Endothelial cell of umbilical vein (primary cell): ENCODE measurements around the gene ZNF800. TPM values are rescaled to one million over a fixed set of nuclear protein-coding genes. Genes with fewer than 3 reads are reported as not detected.

Experiments used
- BruUV-seq: library from RNA; stranded (reverse); fragments of 400-500 nt; replicated peaks from 2 replicates; lab custom pipeline; 2021; lab: Mats Ljungman, UMichigan
- CTCF ChIA-PET: fragments of 300-600, 350-600 bp; sonication (Branson Sonifier 250); formaldehyde crosslinking; loops from one replicate; lab custom pipeline; 2021; ENCODE audit warnings: antibody characterized with exemption, inconsistent platforms; lab: Charles Lee
- POLR2A ChIA-PET: fragments of 300-600, 350-600 bp; sonication (Branson Sonifier 250); formaldehyde crosslinking; loops from one replicate; lab custom pipeline; 2021; ENCODE audit warnings: antibody characterized with exemption, inconsistent platforms; lab: Charles Lee
- DNase-seq: peaks from one replicate; pipeline ENCODE4 v3.0.0-alpha.2; 2011; ENCODE audit warnings: low read depth, low spot score
- FAIRE-seq: peaks from 2 replicates; lab custom pipeline; 2011; peaks lifted over from hg19 to GRCh38; lab: Jason Lieb, UNC
- H2AFZ ChIP-seq: 2 replicates; pipeline ENCODE4 v1.6.0; 2012; ENCODE audit warnings: low read depth, low read length, control low read depth, inconsistent platforms
- H3K27ac ChIP-seq: 2 replicates; pipeline ENCODE4 v1.5.1; 2011; ENCODE audit warnings: low read depth, mild to moderate bottlenecking, control low read depth, low read length, moderate library complexity; ENCODE audit not compliant: insufficient read depth
- H3K27me3 ChIP-seq, 2 experiments: 2 replicates each; pipeline versions ENCODE4 v1.6.0 to v1.6.1; 2011; ENCODE audit warnings: low read length in 2 of 2, mixed read lengths in 1 of 2; ENCODE audit not compliant: control insufficient read depth in 2 of 2, insufficient read depth in 2 of 2
- H3K36me3 ChIP-seq, 2 experiments: 2 replicates in 1 of 2; 3 replicates in 1 of 2; pipeline ENCODE4 v1.5.1; 2011; ENCODE audit warnings: low read length in 2 of 2, mild to moderate bottlenecking in 1 of 2, moderate library complexity in 1 of 2; ENCODE audit not compliant: control insufficient read depth in 2 of 2, insufficient read depth in 2 of 2; ENCODE audit errors: extremely low read depth in 1 of 2
- H3K4me1 ChIP-seq: 3 replicates; pipeline ENCODE4 v1.5.1; 2011; ENCODE audit warnings: mild to moderate bottlenecking, low read length; ENCODE audit not compliant: control insufficient read depth, insufficient read depth; ENCODE audit errors: extremely low read depth
- H3K4me2 ChIP-seq: 2 replicates; pipeline ENCODE4 v1.6.1; 2011; ENCODE audit warnings: low read length, control low read depth, mixed read lengths; ENCODE audit not compliant: insufficient read depth
- H3K4me3 ChIP-seq, 3 experiments: fragments of 200-600 bp in 1 of 3; sonication (generic), shearing (Covaris generic) in 1 of 3; replicated peaks in 1 of 3; 2 replicates each; pipeline ENCODE4 v1.5.1; 2011 to 2016; ENCODE audit warnings: control low read depth in 3 of 3, low read length in 3 of 3, mild to moderate bottlenecking in 2 of 3, inconsistent platforms in 1 of 3, low read depth in 1 of 3, moderate library complexity in 1 of 3; ENCODE audit not compliant: insufficient read depth in 1 of 3
- H3K79me2 ChIP-seq: 2 replicates; pipeline ENCODE4 v1.6.0; 2012; ENCODE audit warnings: low read length, inconsistent platforms; ENCODE audit not compliant: control insufficient read depth, insufficient read depth
- H3K9ac ChIP-seq: replicated peaks from 2 replicates; pipeline ENCODE3; 2011; ENCODE audit warnings: low read length, control low read depth; ENCODE audit not compliant: insufficient read depth; ENCODE audit errors: extremely low read depth
- H3K9me1 ChIP-seq: replicated peaks from 3 replicates; pipeline ENCODE4 v1.6.0; 2011; ENCODE audit warnings: mild to moderate bottlenecking, low read length; ENCODE audit not compliant: control insufficient read depth, insufficient read depth; ENCODE audit errors: extremely low read depth
- H3K9me3 ChIP-seq: replicated peaks from 2 replicates; pipeline ENCODE4 v1.5.1; 2012; ENCODE audit warnings: low read length, inconsistent platforms; ENCODE audit not compliant: control insufficient read depth, insufficient read depth
- H4K20me1 ChIP-seq: replicated peaks from 2 replicates; pipeline ENCODE3; 2011; ENCODE audit warnings: mild to moderate bottlenecking, low read length; ENCODE audit not compliant: control insufficient read depth, insufficient read depth; ENCODE audit errors: extremely low read depth
- EZH2 ChIP-seq: IDR thresholded peaks from 2 replicates; pipeline ENCODE4 v1.6.1; 2012; ENCODE audit warnings: borderline replicate concordance, low read depth, mild to moderate bottlenecking, moderate library complexity, low read length, inconsistent platforms; ENCODE audit not compliant: severe bottlenecking
- FOS ChIP-seq: IDR thresholded peaks from 2 replicates; pipeline ENCODE4 v1.6.1; 2011; ENCODE audit warnings: mild to moderate bottlenecking, low read length, moderate library complexity, borderline replicate concordance; ENCODE audit not compliant: insufficient read depth
- GATA2 ChIP-seq: IDR thresholded peaks from 2 replicates; pipeline ENCODE4 v1.7.0; 2011; ENCODE audit warnings: low read depth, mild to moderate bottlenecking, moderate library complexity, mixed read lengths, low read length; ENCODE audit not compliant: insufficient read length, insufficient read depth
- JUN ChIP-seq: IDR thresholded peaks from 2 replicates; pipeline ENCODE4 v1.6.1; 2011; ENCODE audit warnings: borderline replicate concordance, low read depth; ENCODE audit not compliant: insufficient read length, insufficient read depth
- MYC ChIP-seq: IDR thresholded peaks from one replicate; pipeline ENCODE4 v1.6.1; 2011; ENCODE audit warnings: mild to moderate bottlenecking, low read depth, low read length
- POLR2A ChIP-seq: IDR thresholded peaks from 2 replicates; pipeline ENCODE4 v1.6.1; 2012; ENCODE audit warnings: low read depth, mild to moderate bottlenecking, control low read depth, low read length
- POLR2AphosphoS5 ChIP-seq: IDR thresholded peaks from 2 replicates; pipeline ENCODE4 v1.6.1; 2012; ENCODE audit warnings: low read depth, mild to moderate bottlenecking, control low read depth, low read length, moderate library complexity; ENCODE audit not compliant: insufficient read depth
- dilution Hi-C: fragments of 300-500 bp; cut with MboI; formaldehyde crosslinking; loops from one replicate; pipeline ENCODE4 v1.15.0; 2019; ENCODE audit warnings: low sequenced_read_pairs; ENCODE audit not compliant: extremely low pct_ligation_motif_present
- intact Hi-C: fragments of 100-400 bp; cut with micrococcal nuclease; formaldehyde crosslinking; loops from one replicate; pipeline ENCODE4 v1.10.0; 2022
- polyA plus RNA-seq, 4 experiments: library from polyadenylated mRNA; depleted of rRNA in 3 of 4; stranded (reverse) in 3 of 4; unstranded in 1 of 4; fragments of >200 nt; gene quantifications; 2 replicates each; pipeline versions ENCODE4 v1.2.1 to v1.2.3, GENCODE V29; 2011 to 2012; ENCODE audit warnings: missing spikeins in 1 of 4
- total RNA-seq: library from RNA; stranded (reverse); gene quantifications from 2 replicates; pipeline ENCODE4 v1.2.3, GENCODE V29; 2021
- TF ChIP-seq, protein P1 (sequence below), 2 donors: IDR thresholded peaks; 1 replicate in 1 of 2; 2 replicates in 1 of 2; pipeline ENCODE4 v1.5.1; 2011; ENCODE audit warnings: low read length in 2 of 2, mild to moderate bottlenecking in 2 of 2, moderate library complexity in 2 of 2, control low read depth in 1 of 2, inconsistent platforms in 1 of 2, low read depth in 1 of 2; ENCODE audit not compliant: insufficient read depth in 1 of 2; ENCODE audit errors: extremely low read depth in 1 of 2
- TF ChIP-seq, protein P2 (sequence below): IDR thresholded peaks from 2 replicates; pipeline ENCODE4 v1.6.1; 2011; ENCODE audit not compliant: insufficient read depth, insufficient read length

Gene ZNF800
- total and polyA plus RNA-seq, 2 donors (not counting 3 experiments of a cell fraction or from before 2014, with no cell fraction given): 10.9 to 35.4 TPM

DNA sequence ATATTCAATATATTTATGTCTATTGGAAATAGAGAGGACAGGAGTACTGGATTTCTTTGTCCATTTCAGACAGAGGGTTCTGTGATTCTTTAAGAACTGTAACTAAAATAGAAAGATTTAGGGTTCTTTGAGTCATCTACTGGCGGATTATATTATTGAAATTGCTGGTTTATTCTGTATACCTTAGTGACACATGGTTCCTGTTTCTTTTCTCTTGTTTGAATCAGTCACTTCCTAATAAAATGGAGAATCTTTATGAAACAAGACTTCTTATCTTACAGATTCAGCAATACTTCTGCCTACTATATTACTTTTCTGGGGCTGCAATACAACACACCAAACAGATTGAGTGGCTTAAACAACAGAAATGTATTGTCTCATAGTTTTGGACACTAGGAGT, 20.8 kb upstream of the ZNF800 start:
- Histone ChIP-seq H3K4me3 (no peak overlapping the region), H3K36me3 (no peaks in the 10 kb centered on the region), H4K20me1 (no peaks in the 10 kb centered on the region), H3K4me1 (no peaks in the 10 kb centered on the region), H3K27me3 (peaks cover 11 to 15% of the 10 kb centered on the region in 2 experiments), H3K9me1 (no peaks in the 10 kb centered on the region), H3K79me2 (no peaks in the 10 kb centered on the region), H3K27ac (no peak overlapping the region), H3K4me2 (no peak overlapping the region), H3K9me3 (no peaks in the 10 kb centered on the region), H3K9ac (no peak overlapping the region), H2AFZ (no peak overlapping the region)
- dilution Hi-C loops: no loop called here
- intact Hi-C loops: no loop called here
- ChIA-PET CTCF (no interaction called here), POLR2A (no interaction called here)
- BruUV-seq: no TSS peak
- DNase-seq (no peak), FAIRE-seq (no peak)
- no peak for TF ChIP-seq POLR2A
- no peak for TF ChIP-seq MYC
- no peak for TF ChIP-seq FOS
- TF ChIP-seq JUN: no peak
- TF ChIP-seq POLR2AphosphoS5: no peak
- no peak for TF ChIP-seq GATA2
- TF ChIP-seq, protein P1, sequence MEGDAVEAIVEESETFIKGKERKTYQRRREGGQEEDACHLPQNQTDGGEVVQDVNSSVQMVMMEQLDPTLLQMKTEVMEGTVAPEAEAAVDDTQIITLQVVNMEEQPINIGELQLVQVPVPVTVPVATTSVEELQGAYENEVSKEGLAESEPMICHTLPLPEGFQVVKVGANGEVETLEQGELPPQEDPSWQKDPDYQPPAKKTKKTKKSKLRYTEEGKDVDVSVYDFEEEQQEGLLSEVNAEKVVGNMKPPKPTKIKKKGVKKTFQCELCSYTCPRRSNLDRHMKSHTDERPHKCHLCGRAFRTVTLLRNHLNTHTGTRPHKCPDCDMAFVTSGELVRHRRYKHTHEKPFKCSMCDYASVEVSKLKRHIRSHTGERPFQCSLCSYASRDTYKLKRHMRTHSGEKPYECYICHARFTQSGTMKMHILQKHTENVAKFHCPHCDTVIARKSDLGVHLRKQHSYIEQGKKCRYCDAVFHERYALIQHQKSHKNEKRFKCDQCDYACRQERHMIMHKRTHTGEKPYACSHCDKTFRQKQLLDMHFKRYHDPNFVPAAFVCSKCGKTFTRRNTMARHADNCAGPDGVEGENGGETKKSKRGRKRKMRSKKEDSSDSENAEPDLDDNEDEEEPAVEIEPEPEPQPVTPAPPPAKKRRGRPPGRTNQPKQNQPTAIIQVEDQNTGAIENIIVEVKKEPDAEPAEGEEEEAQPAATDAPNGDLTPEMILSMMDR (IDR thresholded peaks at IDR 0.05; ENCODE audit: extremely low read depth in 1 of 2, insufficient read depth in 1 of 2, low read depth in 1 of 2, low read length in 2 of 2): no peak
- TF ChIP-seq, protein P2, sequence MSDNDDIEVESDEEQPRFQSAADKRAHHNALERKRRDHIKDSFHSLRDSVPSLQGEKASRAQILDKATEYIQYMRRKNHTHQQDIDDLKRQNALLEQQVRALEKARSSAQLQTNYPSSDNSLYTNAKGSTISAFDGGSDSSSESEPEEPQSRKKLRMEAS: no peak
- no peak for TF ChIP-seq EZH2
